Kidney capillary endothelial cell (primary cell): ENCODE results near the gene ST7L.

Experiments used
- DNase-seq: peaks from one replicate; pipeline ENCODE4 v3.0.0-alpha.2; 2018; ENCODE audit warnings: low spot score

ST7L gene

GRCh38 chr1:112544751-112545150 is 74.2 kb downstream of the ST7L start:
- no peak for DNase-seq

DNA sequence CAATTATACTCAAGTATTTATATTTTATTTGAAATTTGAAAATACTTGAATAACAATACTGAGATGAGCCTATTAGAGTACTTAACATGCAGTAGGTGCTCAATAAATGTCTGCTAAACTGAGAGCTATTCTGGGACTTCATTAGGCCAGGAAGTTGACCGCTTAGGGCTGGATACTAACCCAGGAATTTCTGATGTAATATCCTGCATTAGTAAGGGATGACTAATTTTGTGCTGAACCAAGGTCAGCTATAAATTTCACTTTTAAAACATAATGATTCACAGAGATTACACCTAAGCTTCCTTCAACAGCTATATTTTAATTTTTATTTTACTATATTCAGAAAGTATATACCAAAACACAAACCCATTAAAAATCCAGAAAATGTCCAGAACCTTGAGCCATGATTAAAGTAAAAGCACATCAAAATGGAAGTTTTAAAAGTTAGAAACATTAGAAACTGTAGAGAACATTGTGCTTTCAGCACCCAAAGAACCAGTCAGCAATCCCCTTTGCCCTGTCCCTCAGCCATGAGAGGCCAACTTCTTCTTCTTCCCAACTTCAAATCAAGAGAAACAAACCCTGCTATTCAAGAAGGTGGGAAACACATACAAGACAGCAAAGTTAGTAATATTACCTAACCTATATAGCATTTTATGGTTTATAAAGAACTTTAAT is 74.8 kb downstream of the ST7L start:
- peak; percentile 92 for DNase-seq

DNA sequence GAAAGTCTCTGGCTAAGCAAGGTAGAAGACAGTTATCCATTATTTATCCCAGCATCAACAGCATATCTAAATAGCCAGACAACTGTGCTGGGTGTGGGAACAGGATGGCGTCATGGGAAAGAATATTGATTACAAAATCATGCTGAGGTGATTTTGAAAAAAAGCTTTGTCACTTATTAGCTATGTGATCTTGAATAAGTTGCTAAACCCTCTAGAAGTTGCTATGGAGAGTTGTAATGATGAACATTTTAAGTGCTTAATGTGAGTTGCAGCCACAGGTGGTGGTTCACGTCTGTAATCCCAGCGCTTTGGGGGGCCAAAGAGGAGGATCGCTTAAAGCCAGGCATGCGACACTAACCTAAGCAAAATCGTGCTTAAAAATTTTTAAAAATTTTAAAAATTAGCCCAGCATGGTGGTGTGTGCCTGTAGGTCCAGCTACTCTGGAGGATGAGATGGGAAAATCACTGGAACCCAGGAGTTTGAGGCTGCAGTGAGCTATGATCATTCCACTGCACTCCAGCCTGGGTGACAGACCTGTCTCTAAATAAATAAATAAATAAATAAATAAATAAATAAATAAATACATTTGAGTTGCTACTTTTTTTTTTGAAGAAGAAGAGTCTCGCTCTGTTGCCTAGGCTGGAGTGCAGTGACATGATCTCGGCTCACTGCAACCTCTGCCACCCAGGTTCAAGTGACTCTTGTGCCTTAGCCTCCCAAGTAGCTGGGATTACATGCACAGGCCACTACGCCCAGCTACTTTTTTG is 76.6 kb downstream of the ST7L start:
- DNase-seq: no peak

DNA sequence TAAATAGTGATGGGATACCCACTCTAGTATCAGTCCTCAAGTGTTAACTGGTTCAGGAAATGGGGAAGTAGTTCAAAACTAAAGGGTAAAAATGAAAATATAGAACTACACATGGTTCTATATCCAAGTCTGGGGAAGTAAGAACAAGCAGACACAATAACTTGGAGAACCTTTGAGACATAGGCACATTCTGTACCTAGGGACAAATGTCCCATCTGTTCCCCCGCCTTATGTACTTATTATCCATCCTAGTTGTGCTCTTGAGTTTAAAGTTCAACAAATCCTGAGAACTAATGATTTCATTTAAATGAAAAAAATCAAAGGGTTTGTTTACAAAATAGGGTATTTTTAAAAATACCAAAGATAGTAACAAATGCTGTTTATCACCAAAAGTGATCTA is 77.6 kb downstream of the ST7L start:
- DNase-seq: no peak

GRCh38 chr1:112540226-112540794 is 78.6 kb downstream of the ST7L start:
- no peak for DNase-seq

DNA sequence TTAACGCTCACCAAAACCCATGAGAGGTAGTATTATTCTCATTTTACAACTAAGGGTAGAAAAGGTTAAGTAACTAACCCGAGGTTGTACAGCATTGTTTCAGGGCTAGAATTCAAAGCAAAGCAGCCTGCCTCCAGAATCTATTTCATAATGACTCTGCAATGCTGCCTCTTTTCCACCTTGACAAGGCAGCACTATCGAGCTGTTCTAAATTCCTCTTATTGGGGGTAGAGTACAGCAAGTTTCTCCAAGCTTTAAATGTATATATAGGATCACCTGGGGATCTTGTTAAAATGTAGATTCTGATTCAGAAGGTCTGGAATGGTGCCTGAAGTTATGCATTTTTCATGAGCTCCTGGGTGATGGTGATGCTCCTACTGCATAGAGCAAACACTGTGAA is 80.1 kb downstream of the ST7L start:
- no peak for DNase-seq

DNA sequence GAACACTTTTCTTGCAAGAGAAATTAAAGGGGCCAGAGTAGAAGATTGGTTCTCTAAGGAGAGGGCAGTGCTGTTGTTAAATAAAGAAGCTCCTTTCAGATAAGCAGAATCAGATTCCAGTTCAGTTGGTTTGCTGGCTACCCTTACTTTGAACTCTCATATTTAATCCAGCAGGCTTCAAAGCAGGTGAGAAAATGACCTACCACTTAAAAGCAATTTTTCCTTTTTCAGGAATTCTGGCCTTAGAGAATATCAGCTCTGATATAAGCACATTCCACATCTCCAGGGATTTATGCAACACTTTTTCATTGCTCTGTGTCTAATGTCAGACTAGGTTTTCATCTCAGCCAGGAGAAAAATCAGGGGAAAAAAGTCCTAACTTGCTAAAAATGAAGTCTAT is 81.5 kb downstream of the ST7L start:
- no peak for DNase-seq

GRCh38 chr1:112536561-112536960 is 82.4 kb downstream of the ST7L start:
- no peak for DNase-seq

DNA sequence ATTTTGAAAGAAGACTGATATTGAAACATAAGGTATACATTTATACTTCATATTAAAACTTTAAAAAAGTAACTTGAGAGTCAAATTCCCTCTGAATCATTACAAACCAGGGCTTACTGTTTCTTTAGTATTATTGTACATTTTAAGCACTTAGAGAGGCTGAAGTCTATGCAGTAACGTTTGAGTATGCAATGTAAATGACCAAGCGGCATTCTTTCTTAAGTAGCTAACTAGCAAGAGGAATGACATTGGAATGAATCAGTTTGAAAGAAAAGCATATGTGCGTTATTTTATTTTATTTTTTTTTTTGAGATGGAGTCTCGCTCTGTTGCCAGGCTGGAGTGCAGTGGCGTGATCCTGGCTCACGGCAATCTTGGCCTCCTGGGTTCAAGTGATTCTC is 85.9 kb downstream of the ST7L start:
- no peak for DNase-seq

DNA sequence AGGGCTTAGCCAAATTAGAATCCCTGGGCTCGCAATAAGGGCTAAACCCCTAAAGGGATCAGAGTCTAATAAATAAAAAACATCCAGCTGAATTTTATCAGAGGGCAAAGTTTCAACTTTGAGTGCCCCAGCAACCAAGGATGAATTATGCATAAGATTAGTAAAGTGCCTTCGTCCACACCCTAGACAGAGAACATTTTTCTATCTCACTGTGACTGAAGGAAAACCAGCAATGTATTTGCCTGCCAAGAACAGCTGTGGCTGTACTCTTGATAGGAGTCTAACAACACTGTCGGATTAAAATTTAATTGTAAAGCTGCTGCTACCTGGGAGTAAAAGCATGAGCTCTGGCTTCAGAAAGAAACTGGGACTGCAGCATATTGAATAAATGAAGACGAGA is 86.9 kb downstream of the ST7L start:
- no peak for DNase-seq

DNA sequence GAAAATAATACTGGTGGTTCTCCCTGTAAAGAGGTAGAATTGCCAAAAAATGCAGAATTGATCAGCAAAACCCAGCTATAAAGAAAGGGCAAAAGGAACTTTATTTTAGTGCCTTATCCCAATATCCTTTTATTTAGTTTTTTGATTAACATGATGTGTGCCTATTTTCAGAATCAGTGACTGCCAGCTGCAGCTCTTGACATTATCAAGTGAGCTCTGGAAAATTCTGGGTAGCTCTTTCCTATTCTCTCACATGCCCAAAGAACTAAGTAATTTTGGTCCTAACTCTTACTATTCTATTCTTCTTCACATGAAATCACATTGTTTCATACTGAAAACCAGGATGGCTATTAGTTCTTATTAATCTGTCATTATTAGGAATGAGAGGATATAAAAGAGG is 88.1 kb downstream of the ST7L start:
- DNase-seq: no peak

- no peak for DNase-seq
These were observed 89.6 kb downstream of the ST7L start for GRCh38 chr1:112529301-112529700.

- DNase-seq: no peak
These were observed 90.9 kb downstream of the ST7L start for GRCh38 chr1:112528076-112528475.

- DNase-seq: no peak
These were observed 91.5 kb downstream of the ST7L start for GRCh38 chr1:112527266-112528010.

GRCh38 chr1:112524986-112525385 is 94.0 kb downstream of the ST7L start:
- no peak for DNase-seq

DNA sequence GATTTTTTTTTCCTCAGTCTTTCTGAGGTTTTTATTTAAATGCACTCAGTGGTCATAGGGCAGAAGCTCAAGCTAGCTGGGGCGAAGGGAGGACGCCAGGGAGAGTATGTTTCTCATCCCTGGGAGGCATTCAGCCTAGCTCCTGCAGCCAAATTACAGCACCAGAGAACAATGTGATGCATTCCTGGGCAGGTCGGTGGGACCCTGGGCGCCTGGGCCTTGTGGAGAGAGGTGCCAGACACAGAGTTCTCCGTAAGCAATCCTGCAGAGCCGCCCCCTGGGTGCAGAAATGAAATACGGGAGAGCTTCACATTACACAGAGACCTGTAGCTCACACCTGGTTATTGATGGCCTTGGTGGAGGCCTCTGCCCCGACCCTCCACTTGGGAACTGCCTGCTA is 94.7 kb downstream of the ST7L start:
- no peak for DNase-seq

- no peak for DNase-seq
These were observed 96.3 kb downstream of the ST7L start for GRCh38 chr1:112522621-112523020.

GRCh38 chr1:112520166-112520565 is 98.8 kb downstream of the ST7L start:
- no peak for DNase-seq

DNA sequence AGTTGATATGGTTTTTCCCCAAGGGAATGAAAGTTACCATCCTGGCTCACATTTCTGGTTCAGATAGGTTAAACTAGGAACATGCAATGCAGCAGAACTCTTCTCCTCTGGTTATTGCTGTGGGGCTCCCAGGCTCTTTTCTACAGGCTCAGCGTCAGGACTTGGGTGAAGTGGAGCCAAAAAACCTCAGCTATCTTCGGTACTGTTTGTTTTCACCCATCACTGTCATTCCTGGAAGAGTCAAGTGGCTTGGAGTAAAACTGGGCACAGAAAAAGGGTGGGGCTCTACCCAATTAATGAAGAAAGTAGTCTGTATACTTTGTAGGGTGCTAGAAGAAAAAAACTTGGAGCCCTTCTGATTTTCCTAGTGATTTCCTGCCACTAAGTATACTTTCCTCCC is 100.8 kb downstream of the ST7L start:
- no peak for DNase-seq

GRCh38 chr1:112517646-112518045 is 101.3 kb downstream of the ST7L start:
- no peak for DNase-seq

- no peak for DNase-seq
These were observed 101.7 kb downstream of the ST7L start for GRCh38 chr1:112517231-112517630.

- DNase-seq: no peak
These were observed 102.8 kb downstream of the ST7L start for GRCh38 chr1:112516141-112516540.
